Ammon's horn (tissue), 1 donor: ENCODE results near the gene KIAA0319L.

ENCODE experiments used
- DNase-seq: peaks from one replicate; pipeline ENCODE4 v3.0.0-alpha.2; 2016; ENCODE audit warnings: low spot score

The KIAA0319L gene

DNA sequence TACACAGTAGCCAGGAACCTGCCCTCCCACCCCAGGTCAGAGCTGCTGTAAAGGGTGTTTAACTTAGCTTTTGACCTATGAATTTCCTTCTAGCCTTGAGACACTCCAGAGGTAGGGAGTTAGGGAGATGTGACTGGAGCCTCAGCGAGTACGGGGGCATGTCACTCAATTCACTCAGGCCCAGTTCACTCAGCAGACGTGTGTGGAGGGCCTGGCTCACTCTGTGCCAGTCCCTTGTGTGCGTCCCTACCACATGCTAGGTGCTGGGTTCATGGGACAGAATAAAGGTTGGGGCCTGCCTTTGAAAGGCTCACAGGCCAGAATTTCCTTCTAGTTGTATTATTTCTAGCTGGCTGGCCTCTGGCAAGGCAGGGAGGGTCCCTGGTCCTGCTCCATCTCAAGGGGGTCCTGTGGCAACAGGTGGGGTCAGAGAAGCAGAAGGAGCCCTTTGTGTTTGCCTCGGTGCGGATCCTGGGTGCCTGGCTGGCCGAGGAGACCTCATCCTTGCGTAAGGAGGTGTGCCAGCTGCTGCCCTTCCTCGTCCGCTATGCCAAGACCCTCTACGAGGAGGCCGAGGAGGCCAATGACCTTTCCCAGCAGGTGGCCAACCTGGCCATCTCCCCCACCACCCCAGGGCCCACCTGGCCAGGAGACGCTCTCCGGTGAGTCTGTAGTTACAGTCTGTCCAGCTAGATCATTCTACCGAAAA is 4.9 kb upstream of the KIAA0319L start:
- no peak for DNase-seq

DNA sequence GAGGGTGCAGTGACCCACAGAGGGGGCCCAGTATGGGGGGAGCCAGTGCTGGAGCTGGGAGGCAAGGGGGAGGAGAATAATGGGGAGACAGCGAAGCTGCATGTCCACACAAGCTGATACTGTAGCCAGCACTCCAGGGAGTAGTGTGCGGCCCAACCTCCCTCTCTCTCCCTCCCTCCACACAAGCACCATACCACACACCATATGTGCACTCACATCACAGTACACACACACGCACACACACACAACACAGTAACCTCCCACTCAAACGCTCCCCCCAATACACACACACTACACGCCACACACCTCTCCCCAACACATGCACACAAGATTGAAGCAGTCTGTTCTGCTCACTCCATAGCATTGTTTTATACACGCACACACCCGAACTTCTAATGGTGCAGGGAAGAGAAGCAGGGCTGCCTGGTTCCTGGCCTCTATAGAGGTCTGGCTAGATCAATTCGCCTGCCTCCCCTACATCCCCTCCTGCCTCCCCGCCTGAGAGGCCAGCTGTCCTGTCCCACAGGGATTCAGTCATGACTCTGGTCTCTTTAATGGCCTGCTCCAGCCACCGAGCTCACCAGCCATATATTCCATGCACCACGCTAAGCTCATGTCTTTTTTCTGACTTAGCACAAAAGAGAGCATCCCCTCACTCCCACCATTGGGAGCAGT is 4.2 kb upstream of the KIAA0319L start:
- DNase-seq, result peak; percentile 77

DNA sequence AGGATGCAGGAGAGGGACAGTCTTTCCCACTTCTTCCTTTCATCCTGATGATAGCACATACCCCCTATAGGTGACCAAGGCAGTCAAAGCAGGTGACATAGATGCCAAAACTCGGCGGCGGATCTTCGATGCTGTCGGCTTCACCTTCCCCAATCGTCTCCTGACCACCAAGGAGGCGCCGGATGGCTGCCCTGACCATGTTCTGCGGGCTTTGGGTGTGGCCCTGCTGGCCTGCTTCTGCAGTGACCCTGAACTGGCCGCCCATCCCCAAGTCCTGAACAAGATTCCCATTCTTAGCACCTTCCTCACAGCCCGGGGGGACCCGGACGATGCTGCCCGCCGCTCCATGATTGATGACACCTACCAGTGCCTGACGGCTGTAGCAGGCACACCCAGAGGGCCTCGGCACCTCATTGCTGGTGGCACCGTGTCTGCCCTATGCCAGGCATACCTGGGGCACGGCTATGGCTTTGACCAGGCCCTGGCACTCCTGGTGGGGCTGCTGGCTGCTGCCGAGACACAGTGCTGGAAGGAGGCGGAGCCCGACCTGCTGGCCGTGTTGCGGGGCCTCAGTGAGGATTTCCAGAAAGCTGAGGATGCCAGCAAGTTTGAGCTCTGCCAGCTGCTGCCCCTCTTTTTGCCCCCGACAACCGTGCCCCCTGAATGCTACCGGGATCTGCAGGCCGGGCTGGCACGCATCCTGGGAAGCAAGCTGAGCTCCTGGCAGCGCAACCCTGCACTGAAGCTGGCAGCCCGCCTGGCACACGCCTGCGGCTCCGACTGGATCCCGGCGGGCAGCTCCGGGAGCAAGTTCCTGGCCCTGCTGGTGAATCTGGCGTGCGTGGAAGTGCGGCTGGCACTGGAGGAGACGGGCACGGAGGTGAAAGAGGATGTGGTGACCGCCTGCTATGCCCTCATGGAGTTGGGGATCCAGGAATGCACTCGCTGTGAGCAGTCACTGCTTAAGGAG is 3.3 kb upstream of the KIAA0319L start:
- peak; percentile 92 for DNase-seq

DNA sequence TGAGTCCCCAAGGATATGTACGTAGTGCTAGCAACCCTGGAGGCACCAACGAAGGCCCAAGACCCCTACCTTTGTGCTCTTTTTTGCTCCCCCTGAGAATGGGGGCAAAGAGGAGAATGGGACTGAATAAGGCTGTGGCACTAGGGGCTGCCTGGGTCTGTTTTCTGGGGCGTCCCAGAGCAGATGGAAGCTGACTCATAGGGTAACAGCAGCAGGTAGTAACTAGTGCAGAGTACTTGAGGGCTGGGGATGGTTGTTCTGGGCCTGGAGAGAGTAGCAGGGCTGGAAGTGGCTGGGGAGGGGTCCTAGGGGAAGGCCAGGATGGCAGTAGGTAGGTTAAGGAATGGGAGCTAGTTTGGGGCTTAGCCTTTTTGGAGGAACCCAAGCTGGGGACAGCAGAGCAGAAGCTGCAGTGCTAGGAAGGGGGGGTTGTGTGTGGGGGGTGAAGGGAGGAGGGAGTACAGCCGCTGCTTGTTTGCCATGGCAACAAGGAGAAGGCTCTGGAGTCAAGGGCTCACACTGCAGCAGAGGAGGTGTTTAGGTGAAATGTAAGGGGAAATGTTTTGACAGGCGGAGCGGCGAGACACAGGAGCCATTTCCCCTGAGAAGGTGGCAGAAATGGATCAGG is 2.2 kb upstream of the KIAA0319L start:
- DNase-seq, result peak; percentile 62

DNA sequence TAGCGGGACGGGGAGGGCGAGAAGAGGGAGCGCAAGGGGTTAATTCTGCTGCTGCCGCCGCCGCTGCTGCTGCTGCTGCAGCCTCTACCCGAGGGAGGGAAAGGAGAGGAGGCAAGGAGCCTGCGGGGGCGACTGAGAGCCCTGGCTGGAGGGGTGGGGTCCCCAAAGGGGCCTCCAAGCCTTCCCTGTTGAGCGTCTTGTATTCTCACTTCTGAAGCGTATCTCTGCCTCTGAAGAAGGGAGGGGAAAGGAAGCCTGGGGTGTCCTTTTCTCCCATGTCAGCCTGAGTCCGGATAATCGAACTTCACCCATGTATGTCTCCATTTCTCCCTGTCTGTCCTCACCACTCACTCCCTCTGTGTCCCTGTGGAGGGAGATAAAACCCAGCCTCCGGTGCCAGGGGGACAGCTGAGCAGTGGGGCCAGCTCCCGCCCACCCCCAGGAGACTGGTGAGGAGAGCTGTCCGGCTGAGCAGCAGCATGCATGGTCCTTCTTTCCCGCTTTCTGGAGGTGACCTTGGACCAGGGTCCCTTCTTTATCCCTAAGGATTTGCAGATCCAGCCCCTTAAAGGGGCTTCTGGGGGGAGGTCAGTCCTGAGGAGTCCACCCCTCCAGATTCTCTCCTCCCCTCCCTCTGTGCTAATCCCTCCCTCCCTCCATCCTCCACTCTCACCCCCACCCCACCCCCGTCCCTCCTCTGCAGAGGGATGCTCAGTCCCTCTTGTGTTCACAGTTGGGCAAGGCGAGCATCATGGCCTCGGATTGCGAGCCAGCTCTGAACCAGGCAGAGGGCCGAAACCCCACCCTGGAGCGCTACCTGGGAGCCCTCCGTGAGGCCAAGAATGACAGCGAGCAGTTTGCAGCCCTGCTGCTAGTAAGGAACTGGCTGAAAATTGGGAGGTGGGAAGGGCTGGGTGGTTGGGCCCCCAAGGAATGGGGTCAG is 1.4 kb upstream of the KIAA0319L start:
- no peak for DNase-seq

DNA sequence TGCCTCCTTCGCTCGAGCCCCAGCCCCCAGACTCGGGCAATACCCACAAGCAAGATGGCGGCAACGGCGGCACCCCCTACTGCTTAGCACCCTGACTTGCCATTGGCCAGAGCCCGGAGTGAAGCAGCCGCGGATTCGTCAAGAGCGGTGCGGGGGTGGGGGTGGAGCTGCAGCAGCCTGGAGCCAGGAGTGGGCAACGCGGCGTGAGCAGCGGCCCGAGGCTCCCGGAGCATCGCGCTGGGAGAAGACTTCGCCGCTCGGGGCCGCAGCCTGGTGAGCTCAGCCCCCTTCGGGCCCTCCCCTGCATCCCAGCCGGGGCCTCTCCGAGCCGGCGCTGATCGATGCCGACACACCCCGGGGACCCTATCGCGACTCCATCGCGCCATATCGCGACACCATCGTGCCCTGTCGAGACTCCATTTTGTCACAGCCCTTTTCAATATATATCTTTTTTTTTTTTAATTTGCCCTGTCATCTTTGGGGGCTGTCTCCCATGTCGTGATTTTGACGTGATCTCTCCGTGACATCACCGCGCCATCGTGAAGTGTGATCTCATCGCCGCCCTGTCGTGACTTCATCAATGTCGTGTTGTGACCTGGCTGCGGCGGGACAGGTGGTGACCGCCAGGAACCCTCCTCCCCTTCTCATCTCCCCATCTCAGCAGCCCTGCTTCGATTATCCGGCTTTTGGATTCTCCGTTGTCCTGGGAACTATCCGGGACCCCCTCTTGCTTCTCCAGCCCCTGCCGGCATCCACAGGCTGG is 589 bp upstream of the KIAA0319L start, which contains the start of gene NCDN:
Gene NCDN (plus strand): TSS at position 189 of the 763 bp plus-strand sequence. CDS start 392 bp downstream, at position 581.
- DNase-seq, result peak; percentile 97

DNA sequence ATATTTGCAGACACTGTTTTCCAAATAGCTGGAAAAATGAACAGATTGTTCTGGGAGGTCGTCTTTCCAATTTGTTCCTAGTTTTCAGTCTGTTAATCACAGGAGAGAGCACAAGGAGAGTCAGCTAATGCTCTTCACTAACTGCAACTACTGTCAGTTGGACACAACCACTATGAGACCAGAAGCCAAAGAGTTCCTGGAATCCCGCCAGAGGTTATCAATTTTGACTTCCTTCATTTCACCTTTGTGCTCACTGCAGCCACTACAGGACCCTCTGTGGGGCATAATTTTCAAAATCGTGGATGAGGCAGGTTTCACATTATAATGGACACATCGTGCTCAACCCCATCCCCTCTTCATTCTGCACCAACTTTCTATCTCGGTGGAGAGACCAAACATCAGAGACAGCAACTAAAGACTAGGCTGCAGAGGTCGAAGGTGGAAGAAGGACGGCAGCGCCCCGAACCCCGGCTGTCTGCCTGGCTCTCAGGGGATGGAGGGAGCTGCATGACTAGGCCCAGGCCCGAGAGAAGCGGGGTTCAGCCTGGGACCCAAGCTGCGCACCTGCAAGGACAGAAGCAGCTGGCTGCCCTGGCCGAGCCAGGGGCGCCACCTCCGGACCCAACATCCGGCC is 602 bp downstream of the KIAA0319L start:
- no peak for DNase-seq

DNA sequence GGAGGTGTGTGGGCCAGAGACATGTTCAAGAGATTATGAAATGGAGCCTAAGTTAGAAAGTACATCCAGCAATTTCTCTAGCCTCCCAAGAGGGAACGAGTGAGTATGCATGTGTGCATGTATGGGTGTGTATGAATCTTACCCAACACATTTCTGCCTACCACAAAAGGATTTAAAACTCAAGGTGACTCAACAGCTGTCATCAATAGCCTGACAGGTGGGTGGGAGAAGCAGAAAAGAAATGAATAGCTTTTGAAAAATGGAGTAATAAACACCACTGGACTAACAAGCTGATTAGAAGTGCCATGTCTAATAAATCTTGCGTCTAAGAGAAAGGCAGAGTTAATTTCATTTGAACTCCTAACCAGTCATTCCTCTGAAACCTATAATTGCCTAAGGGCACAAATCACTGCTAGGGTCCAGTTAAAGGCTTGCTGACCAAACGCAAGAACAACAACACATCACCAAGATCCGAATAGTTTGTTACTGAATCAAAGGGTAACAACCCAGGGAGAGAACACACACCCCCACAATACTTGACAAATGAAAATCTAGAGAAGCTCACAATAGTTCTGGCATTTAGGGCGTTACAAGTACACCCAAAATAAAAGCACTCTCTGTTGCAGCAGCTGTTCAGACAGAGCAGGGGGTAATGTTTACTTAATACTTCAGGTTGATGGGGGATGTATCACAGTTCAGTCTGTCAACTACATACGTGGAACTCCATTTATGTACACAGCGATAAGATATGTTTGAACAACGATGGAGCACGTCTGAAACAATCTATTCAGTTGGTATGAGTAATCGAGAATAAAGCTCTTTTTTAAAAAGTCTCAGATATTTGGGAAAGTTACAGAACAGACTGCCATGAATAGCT is 1.4 kb downstream of the KIAA0319L start:
- no peak for DNase-seq

DNA sequence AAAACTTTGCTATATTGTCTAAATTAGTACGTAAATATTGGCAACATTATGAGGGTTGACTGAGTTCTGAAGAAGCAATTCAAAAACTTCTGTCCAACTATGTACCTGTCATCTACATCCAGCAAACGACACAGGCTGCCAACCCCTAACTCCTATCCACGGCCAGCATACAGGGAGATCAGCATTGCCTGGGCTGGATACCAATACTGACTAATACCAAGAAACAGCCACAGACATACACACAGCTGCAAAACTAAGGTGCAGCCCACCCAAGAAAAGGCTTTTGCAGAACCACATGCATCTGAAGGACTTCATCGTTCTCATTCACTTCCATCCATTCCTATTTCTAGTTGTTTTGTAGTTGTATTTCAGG is 2.0 kb downstream of the KIAA0319L start:
- DNase-seq, result no peak

DNA sequence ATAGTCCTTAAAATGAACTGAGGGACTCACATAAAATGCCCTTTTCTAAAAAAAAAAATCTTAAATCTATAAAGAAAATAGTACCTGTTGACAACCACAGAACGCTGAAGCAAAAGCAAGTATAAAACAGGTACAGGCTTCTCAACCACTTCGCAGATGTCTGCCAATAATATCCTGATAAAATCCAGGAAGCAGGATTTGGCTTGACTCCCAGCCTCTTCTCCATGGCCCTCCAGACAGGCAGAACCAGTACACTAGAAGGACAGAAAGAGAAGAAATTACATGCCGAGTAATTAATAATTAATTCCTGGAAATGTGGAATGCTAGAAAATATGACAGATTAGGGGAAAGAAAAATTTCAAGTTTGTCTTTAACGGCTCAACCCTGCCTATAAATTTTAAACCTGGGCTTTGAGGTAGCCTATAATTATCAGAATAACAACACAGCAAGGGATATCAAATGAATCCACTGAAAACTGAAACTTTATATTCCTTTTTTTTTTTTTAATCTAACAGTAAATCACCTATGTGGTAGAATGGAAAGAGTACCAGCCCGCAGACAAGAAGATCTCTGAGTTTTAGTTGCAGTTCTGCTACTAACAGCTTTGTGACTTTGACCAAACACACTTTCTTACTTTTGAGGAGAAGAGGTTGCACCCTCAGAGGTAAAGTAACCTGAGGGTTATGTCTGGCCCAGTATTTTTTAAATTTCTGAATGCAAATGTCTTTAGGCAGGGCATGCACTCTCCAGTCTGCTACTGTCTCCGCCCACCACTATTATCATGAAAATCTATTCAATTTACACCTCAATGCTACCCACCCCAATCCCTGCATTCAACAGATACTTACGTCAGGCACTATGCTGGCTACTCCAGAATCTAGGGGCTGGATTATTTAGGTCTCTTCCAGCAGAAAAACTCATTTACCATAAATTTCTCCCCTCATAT is 2.7 kb downstream of the KIAA0319L start:
- no peak for DNase-seq

DNA sequence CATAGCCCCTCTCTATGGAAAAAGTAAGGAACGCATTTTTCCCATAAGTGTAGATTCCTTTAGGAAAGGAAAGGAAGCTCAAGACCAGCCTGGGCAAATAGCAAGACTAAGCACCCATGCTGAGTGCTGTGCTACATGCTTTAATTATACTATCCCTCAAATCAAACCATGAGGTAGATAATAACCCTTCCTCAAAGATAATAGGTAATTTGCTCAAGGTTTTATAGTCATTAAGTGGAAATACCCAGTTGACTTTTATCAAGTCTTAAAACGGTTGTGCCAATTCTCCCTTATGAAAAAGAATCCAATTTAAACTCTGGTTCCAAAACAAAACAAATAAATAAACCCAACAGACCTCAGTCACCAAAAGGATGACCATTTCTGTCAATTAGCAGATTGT is 3.4 kb downstream of the KIAA0319L start:
- no peak for DNase-seq

DNA sequence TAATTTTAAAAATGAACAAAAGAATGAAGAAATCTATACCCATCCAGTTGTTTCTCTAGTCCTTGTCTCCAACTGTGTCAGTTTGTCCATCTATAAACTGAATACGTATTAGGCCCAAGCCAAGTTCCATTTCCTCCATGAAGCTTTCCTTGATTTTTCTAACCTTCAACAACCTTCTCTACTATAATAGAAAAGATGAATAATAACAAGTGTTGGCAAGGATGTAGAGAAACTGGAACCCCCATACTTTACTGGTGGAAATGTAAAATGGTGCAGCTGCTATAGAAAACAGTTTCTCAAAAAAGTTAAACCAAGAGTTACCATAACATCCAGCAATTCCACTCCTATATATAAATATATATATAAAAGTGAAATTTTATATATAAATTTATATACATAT is 10.6 kb downstream of the KIAA0319L start:
- DNase-seq, result no peak

DNA sequence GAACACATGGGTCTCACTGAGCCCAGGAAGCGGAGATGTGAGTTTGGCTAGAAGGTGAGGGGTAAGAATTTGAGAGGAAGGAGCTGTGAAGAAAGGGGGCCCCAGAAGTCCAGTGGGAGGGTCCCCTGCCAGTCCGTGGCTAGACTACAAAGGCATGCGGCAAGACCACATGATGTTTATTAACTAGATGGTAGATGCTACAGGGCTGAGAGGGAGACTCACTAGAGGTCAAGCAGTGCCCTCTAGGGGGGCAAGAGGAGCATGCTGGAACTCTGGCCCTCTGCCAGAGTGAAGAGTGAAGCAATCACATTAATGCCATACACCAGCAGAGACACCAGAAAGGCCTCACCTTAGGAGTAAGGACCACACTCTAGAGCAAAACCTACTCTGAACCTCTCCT is 12.2 kb downstream of the KIAA0319L start:
- DNase-seq, result peak; percentile 82

DNA sequence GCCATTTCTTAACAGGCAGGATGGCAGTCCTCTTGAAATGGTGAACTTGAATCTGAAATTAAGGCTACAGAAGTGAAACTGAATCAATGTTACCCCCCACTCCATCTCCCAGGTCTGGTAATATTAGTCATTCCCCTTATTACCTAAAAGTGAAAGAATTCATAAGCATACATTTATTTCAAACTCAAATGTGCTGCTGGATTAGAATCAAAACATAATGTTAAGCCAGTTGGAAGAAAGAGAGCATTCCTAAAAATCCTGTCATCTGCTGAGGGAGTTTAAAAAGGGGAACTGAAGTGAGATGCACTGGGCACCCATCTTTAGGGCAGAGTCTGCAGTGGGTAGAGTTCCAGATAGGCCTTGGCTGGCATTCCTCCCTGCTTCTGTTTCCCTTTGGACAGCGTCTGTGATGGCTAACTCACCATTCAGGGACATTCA is 17.4 kb downstream of the KIAA0319L start:
- DNase-seq, result no peak

DNA sequence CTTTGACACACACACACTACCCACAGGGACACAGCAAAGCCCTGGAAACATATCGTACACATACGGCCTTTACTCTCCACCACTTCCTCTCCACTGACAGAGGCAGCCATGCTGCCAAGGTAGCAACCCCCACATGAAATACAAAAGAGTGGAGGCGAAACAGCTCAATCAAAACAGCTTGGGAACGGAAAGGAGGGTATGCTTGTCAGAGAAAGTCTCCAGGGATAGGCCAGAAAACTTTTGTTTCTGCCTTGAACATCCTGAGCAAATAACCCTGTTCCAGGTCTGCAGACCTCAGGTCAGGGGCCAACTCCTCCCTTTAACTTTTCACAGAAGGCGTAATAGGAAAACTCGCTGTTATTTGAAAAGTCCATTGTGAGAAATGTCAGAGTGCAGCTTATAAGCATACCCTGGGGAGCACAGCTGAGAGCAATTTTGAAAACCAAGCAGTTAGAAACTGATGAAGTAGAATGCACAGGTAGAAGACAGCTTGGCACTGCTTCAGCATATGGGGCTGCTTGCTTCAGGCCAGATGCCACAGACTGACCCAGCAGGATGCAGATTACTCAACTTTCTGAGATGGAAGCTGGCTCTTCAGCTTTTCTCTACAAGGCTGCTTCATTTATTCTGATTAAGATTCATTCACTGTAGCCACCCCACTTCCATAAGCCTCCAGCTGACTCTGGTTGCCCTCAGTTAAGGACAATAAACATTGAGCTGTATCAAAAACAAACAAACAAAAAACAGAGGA is 18.0 kb downstream of the KIAA0319L start:
- no peak for DNase-seq

DNA sequence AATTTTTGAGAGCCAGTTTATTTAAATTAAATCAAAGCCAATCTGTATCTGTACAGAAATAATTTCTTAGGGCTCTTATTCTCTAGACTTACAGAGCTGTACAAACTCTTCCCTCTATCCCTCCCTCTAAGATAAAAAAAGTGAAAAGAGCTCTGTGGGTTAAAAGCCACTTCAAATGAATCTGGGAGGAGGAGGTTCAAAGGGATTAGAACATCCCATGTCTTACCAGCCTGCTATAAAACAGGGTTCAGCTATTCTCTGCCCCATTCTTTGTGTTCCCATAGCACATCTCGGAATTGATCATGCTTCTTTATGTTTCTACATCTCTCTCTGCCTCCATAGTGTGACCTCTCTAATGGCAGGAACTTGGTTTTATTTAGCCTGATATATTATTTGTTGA is 19.4 kb downstream of the KIAA0319L start:
- no peak for DNase-seq
